AG04450 (cell line): Measurements from ENCODE around the gene CERS6. TPM values are rescaled to one million over a fixed set of nuclear protein-coding genes. Genes with fewer than 3 reads are reported as not detected.

Source experiments
- CTCF ChIA-PET: fragments of 300-600, 350-600 bp; formaldehyde crosslinking; extraction: SDS; loops from one replicate; lab custom pipeline; 2022; ENCODE audit warnings: antibody characterized with exemption, inconsistent platforms; lab: Charles Lee
- POLR2A ChIA-PET: fragments of 350-600 bp; formaldehyde crosslinking; extraction: SDS; loops from one replicate; lab custom pipeline; 2021; ENCODE audit warnings: antibody characterized with exemption, inconsistent platforms; lab: Yijun Ruan, JAX
- DNase-seq: peaks from one replicate; pipeline ENCODE4 v3.0.0-alpha.2; 2011; ENCODE audit warnings: low read depth, low spot score
- H3K27ac ChIP-seq: one replicate; pipeline ENCODE4 v1.5.1; 2012; ENCODE audit warnings: low read depth, low read length, control low read depth
- H3K27me3 ChIP-seq: one replicate; pipeline ENCODE4 v1.6.0; 2012; ENCODE audit warnings: low read length; ENCODE audit not compliant: control insufficient read depth, insufficient read depth
- H3K4me3 ChIP-seq: 2 replicates; pipeline ENCODE4 v1.5.1; 2011; ENCODE audit warnings: mild to moderate bottlenecking, low read depth, low read length, control low read depth
- H3K9me3 ChIP-seq: 2 replicates; pipeline ENCODE4 v1.5.1; 2012; ENCODE audit warnings: low read length; ENCODE audit not compliant: control insufficient read depth, insufficient read depth
- CTCF ChIP-seq: IDR thresholded peaks from 2 replicates; pipeline ENCODE4 v1.5.1; 2011; ENCODE audit warnings: low read depth, low read length, control low read depth, inconsistent platforms
- polyA plus RNA-seq: library from polyadenylated mRNA; depleted of rRNA; stranded (reverse); fragments of >200 nt; gene quantifications from 2 replicates; pipeline ENCODE4 v1.2.3, GENCODE V29; 2011

The CERS6 gene
- polyA plus RNA-seq, 1 experiment = 6.2 TPM

GRCh38 chr2:168643979-168644378 is 187.9 kb downstream of the CERS6 start:
- TF ChIP-seq CTCF = no peak
- H3K4me3 ChIP-seq = no peak overlapping the region
- no peaks in the 10 kb centered on the region for H3K27me3 ChIP-seq
- ChIA-PET POLR2A (interaction anchor here (1.2 kb wide), 1 partner anchor 11 kb away, joined by 4 read pairs; no protein-coding TSS in a partner anchor), CTCF (no interaction called here)
- no peaks in the 10 kb centered on the region for H3K9me3 ChIP-seq
- H3K27ac ChIP-seq = no peak overlapping the region
- DNase-seq = peak; percentile 27

GRCh38 chr2:168645696-168646338 is 189.7 kb downstream of the CERS6 start:
- TF ChIP-seq CTCF = no peak
- POLR2A ChIA-PET = no interaction called here
- DNase-seq = no peak
- Histone ChIP-seq H3K27me3 (no peaks in the 10 kb centered on the region), H3K27ac (no peak overlapping the region), H3K9me3 (no peaks in the 10 kb centered on the region), H3K4me3 (no peak overlapping the region)
- CTCF ChIA-PET = no interaction called here

- ChIA-PET POLR2A (no interaction called here), CTCF (no interaction called here)
- H3K9me3 ChIP-seq = no peaks in the 10 kb centered on the region
- no peak overlapping the region for H3K4me3 ChIP-seq
- no peak overlapping the region for H3K27ac ChIP-seq
- TF ChIP-seq CTCF = no peak
- H3K27me3 ChIP-seq = no peaks in the 10 kb centered on the region
- DNase-seq = no peak
Observed at GRCh38 chr2:168649105-168649504, 193.0 kb downstream of the CERS6 start.

- CTCF ChIA-PET = no interaction called here
- no peak for TF ChIP-seq CTCF
- POLR2A ChIA-PET = no interaction called here
- no peaks in the 10 kb centered on the region for H3K27me3 ChIP-seq
- DNase-seq = no peak
- H3K9me3 ChIP-seq = no peaks in the 10 kb centered on the region
- no peak overlapping the region for H3K27ac ChIP-seq
- no peak overlapping the region for H3K4me3 ChIP-seq
Observed at GRCh38 chr2:168649562-168649961, 193.5 kb downstream of the CERS6 start.

- ChIA-PET POLR2A (no interaction called here), CTCF (interaction anchor here (0.5 kb wide), 2 partner anchors 20 to 689 kb away, joined by 3 read pairs; no protein-coding TSS in a partner anchor)
- no peak overlapping the region for H3K4me3 ChIP-seq
- no peak for TF ChIP-seq CTCF
- no peak for DNase-seq
- no peaks in the 10 kb centered on the region for H3K9me3 ChIP-seq
- no peak overlapping the region for H3K27ac ChIP-seq
- no peaks in the 10 kb centered on the region for H3K27me3 ChIP-seq
Observed at GRCh38 chr2:168650139-168650538, 194.1 kb downstream of the CERS6 start.
